ENCODE results near the gene PCDHA9. TPM values are rescaled to one million over a fixed set of nuclear protein-coding genes. Genes with fewer than 3 reads are reported as not detected.
"Not testable (repeated sequence)": the region's sequence is repeated elsewhere in the genome, so short reads cannot be mapped to it uniquely, and the experiment has no call there.

The PCDHA9 gene
- total and polyA plus RNA-seq, 2 donors: 0.03 to 0.90 TPM

- not testable (repeated sequence) for H3K27ac ChIP-seq (ENCODE audit: low read depth); H3K4me1 ChIP-seq (ENCODE audit: insufficient read depth); DNase-seq (ENCODE audit: extremely low spot score); H3K4me3 ChIP-seq (ENCODE audit: low read depth, low read length); H3K36me3 ChIP-seq (ENCODE audit: insufficient read depth)
- 45% methylated on average over 101 of the region's 101 CpGs for WGBS
Measured at GRCh38 chr5:140849831-140850634, 1.9 kb downstream of the PCDHA9 start.

- H3K36me3 ChIP-seq (ENCODE audit: insufficient read depth): no peaks in the 10 kb centered on the region
- H3K27ac ChIP-seq (ENCODE audit: low read depth): no peak within 1 kb of the TSS
- DNase-seq (ENCODE audit: extremely low spot score): no peak
- no peaks in the 10 kb centered on the region for H3K4me1 ChIP-seq (ENCODE audit: insufficient read depth)
- 18% methylated on average over 44 of the region's 44 CpGs for WGBS
- no peak within 1 kb of the TSS for H3K4me3 ChIP-seq (ENCODE audit: low read depth, low read length)
Measured at GRCh38 chr5:140855772-140856674, 7.8 kb downstream of the PCDHA9 start, which contains the start of gene PCDHA10. Gene PCDHA10 (plus strand): TSS chr5:140855897. CDS start chr5:140856049, 152 bp downstream.

- Histone ChIP-seq H3K4me3 (ENCODE audit: low read depth, low read length) (no peak overlapping the region), H3K27ac (ENCODE audit: low read depth) (no peak overlapping the region), H3K36me3 (ENCODE audit: insufficient read depth) (no peaks in the 10 kb centered on the region), H3K4me1 (ENCODE audit: insufficient read depth) (no peaks in the 10 kb centered on the region)
- WGBS: 53% methylated on average over 94 of the region's 94 CpGs
- DNase-seq (ENCODE audit: extremely low spot score): no peak
Measured at GRCh38 chr5:140857177-140857986, 9.2 kb downstream of the PCDHA9 start.

GRCh38 chr5:140857987-140858240, 9.7 kb downstream of the PCDHA9 start:
- DNase-seq (ENCODE audit: extremely low spot score): no peak
- no peaks in the 10 kb centered on the region for H3K36me3 ChIP-seq (ENCODE audit: insufficient read depth)
- no peaks in the 10 kb centered on the region for H3K4me1 ChIP-seq (ENCODE audit: insufficient read depth)
- no peak overlapping the region for H3K27ac ChIP-seq (ENCODE audit: low read depth)
- no peak overlapping the region for H3K4me3 ChIP-seq (ENCODE audit: low read depth, low read length)
- 65% methylated on average over 22 of the region's 22 CpGs for WGBS

GRCh38 chr5:140862441-140863295, 14.5 kb downstream of the PCDHA9 start:
- H3K4me3 ChIP-seq (ENCODE audit: low read depth, low read length): no peak overlapping the region
- H3K27ac ChIP-seq (ENCODE audit: low read depth): no peak overlapping the region
- H3K4me1 ChIP-seq (ENCODE audit: insufficient read depth): no peaks in the 10 kb centered on the region
- no peaks in the 10 kb centered on the region for H3K36me3 ChIP-seq (ENCODE audit: insufficient read depth)
- 41% methylated on average over 76 of the region's 76 CpGs for WGBS
- no peak for DNase-seq (ENCODE audit: extremely low spot score)

GRCh38 chr5:140868721-140869554, 20.8 kb downstream of the PCDHA9 start, which contains the start of gene PCDHA11:
Gene PCDHA11 (plus strand): TSS chr5:140868957. CDS start chr5:140869104, 147 bp downstream.
- Histone ChIP-seq H3K27ac (ENCODE audit: low read depth) (no peak within 1 kb of the TSS), H3K36me3 (ENCODE audit: insufficient read depth) (no peaks in the 10 kb centered on the region), H3K4me3 (ENCODE audit: low read depth, low read length) (no peak within 1 kb of the TSS), H3K4me1 (ENCODE audit: insufficient read depth) (no peaks in the 10 kb centered on the region)
- no peak for DNase-seq (ENCODE audit: extremely low spot score)
- WGBS: 12% methylated on average over 41 of the region's 41 CpGs

GRCh38 chr5:140869555-140869886, 21.3 kb downstream of the PCDHA9 start:
- Histone ChIP-seq H3K4me1 (ENCODE audit: insufficient read depth) (no peaks in the 10 kb centered on the region), H3K27ac (ENCODE audit: low read depth) (no peak overlapping the region), H3K36me3 (ENCODE audit: insufficient read depth) (no peaks in the 10 kb centered on the region), H3K4me3 (ENCODE audit: low read depth, low read length) (no peak overlapping the region)
- no peak for DNase-seq (ENCODE audit: extremely low spot score)
- 58% methylated on average over 5 of the region's 5 CpGs for WGBS

GRCh38 chr5:140870221-140871201, 22.3 kb downstream of the PCDHA9 start:
- DNase-seq (ENCODE audit: extremely low spot score): no peak

GRCh38 chr5:140875085-140876065, 27.2 kb downstream of the PCDHA9 start, which contains the start of gene PCDHA12:
Gene PCDHA12 (plus strand): TSS chr5:140875308. CDS start chr5:140875473, 165 bp downstream.
- DNase-seq (ENCODE audit: extremely low spot score): no peak
- 14% methylated on average over 47 of the region's 47 CpGs for WGBS
- Histone ChIP-seq H3K4me1 (ENCODE audit: insufficient read depth) (no peaks in the 10 kb centered on the region), H3K4me3 (ENCODE audit: low read depth, low read length) (no peak within 1 kb of the TSS), H3K27ac (ENCODE audit: low read depth) (no peak within 1 kb of the TSS), H3K36me3 (ENCODE audit: insufficient read depth) (no peaks in the 10 kb centered on the region)

More at GRCh38 chr5:140870221-140871201, 22.3 kb downstream of the PCDHA9 start:
- Histone ChIP-seq H3K27ac (ENCODE audit: low read depth) (no peak overlapping the region), H3K36me3 (ENCODE audit: insufficient read depth) (no peaks in the 10 kb centered on the region), H3K4me1 (ENCODE audit: insufficient read depth) (no peaks in the 10 kb centered on the region), H3K4me3 (ENCODE audit: low read depth, low read length) (no peak overlapping the region)
- WGBS: 43% methylated on average over 114 of the region's 114 CpGs

GRCh38 chr5:140876541-140877261, 28.5 kb downstream of the PCDHA9 start:
- H3K27ac ChIP-seq (ENCODE audit: low read depth); H3K36me3 ChIP-seq (ENCODE audit: insufficient read depth); H3K4me3 ChIP-seq (ENCODE audit: low read depth, low read length); H3K4me1 ChIP-seq (ENCODE audit: insufficient read depth); DNase-seq (ENCODE audit: extremely low spot score): not testable (repeated sequence)
- WGBS: 36% methylated on average over 80 of the region's 80 CpGs

All from urinary bladder (tissue), 4 donors.